ENCODE data around the gene PIK3C2A. TPM values are rescaled to one million over a fixed set of nuclear protein-coding genes. Genes with fewer than 3 reads are reported as not detected.

Gene PIK3C2A
- total and polyA plus RNA-seq, 2 experiments from 2014 or later = 20.7 to 54.6 TPM

GRCh38 chr11:17159441-17159840 is 48.3 kb downstream of the PIK3C2A start:
- TF ChIP-seq CTCF (IDR thresholded peaks at IDR 0.05; ENCODE audit: low read depth, low read length) = no peak
- no peaks in the 10 kb centered on the region for H3K9me3 ChIP-seq (ENCODE audit: low read depth)

More at GRCh38 chr11:17159441-17159840, 48.3 kb downstream of the PIK3C2A start:
- Histone ChIP-seq H3K27ac (no peak overlapping the region), H3K4me3 (no peak overlapping the region), H3K27me3 (no peaks in the 10 kb centered on the region), H3K36me3 (no peaks in the 10 kb centered on the region), H3K4me1 (ENCODE audit: low read depth) (no peaks in the 10 kb centered on the region)
- no peak for DNase-seq (ENCODE audit: low read depth in 1 of 2, low spot score in 1 of 2)

Other genes starting within 250 kb of the PIK3C2A start
- gene PLEKHA7, start 193.6 kb downstream of the PIK3C2A start, total RNA-seq = 65.0 and 167 TPM in 2 replicates
- gene PLEKHA7, start 193.6 kb downstream of the PIK3C2A start, polyA plus RNA-seq = 40.8 and 97.6 TPM in 2 replicates
- gene RPS13, start 130.3 kb downstream of the PIK3C2A start, total RNA-seq = 619 and 672 TPM in 2 replicates
- 623 and 731 TPM in 2 replicates for gene RPS13, start 130.3 kb downstream of the PIK3C2A start, polyA plus RNA-seq
- gene NUCB2, start 68.8 kb upstream of the PIK3C2A start, total RNA-seq = 26.6 and 52.4 TPM in 2 replicates
- 120 and 129 TPM in 2 replicates for gene NUCB2, start 68.8 kb upstream of the PIK3C2A start, polyA plus RNA-seq
- gene NCR3LG1, start 143.8 kb upstream of the PIK3C2A start, total RNA-seq = 5.2 and 7.6 TPM in 2 replicates
- 2.0 and 2.7 TPM in 2 replicates for gene NCR3LG1, start 143.8 kb upstream of the PIK3C2A start, polyA plus RNA-seq
- gene KCNJ11, start 180.7 kb upstream of the PIK3C2A start, total RNA-seq = 12.8 and 17.0 TPM in 2 replicates
- gene KCNJ11, start 180.7 kb upstream of the PIK3C2A start, polyA plus RNA-seq = 4.7 and 10.1 TPM in 2 replicates

Data from cardiac muscle cell (in vitro differentiated cells and primary cell).